PC-3 (cell line): ENCODE data around the gene NAT16. TPM values are rescaled to one million over a fixed set of nuclear protein-coding genes. Genes with fewer than 3 reads are reported as not detected.

ENCODE experiments used
- ATAC-seq: fragments of 200-7000 bp; cut with Tn5 transposase; 2 replicates; pipeline ENCODE4 v1.9.1; 2020; ENCODE audit warnings: mild to moderate bottlenecking, moderate library complexity
- BruUV-seq: library from RNA; stranded (reverse); fragments of 400-500 nt; replicated peaks from 2 replicates; lab custom pipeline; 2021; lab: Mats Ljungman, UMichigan
- CTCF ChIA-PET: fragments of 300-600 bp; sonication (Branson Sonifier 250); formaldehyde crosslinking; loops from one replicate; lab custom pipeline; 2022; ENCODE audit warnings: antibody characterized with exemption; lab: Charles Lee
- POLR2A ChIA-PET: fragments of 300-600 bp; sonication (Branson Sonifier 250); formaldehyde crosslinking; loops from one replicate; lab custom pipeline; 2022; ENCODE audit warnings: antibody characterized with exemption; ENCODE audit not compliant: unreplicated experiment; lab: Charles Lee
- DNase-seq: peaks from one replicate; pipeline ENCODE4 v3.0.0-alpha.2; 2015
- H2AFZ ChIP-seq: fragments of 300-600 bp; sonication (generic); 2 replicates; pipeline ENCODE4 v1.6.0; 2016; ENCODE audit warnings: antibody characterized with exemption, low read length
- H3F3A ChIP-seq: fragments of 300-600 bp; sonication (generic); one replicate; pipeline ENCODE4 v1.6.0; 2017; ENCODE audit warnings: antibody characterized with exemption, low read length, control low read depth, mild to moderate bottlenecking; ENCODE audit not compliant: unreplicated experiment
- H3K27ac ChIP-seq: fragments of 300-600 bp; sonication (generic); 2 replicates; pipeline ENCODE4 v1.5.1; 2016; ENCODE audit warnings: mild to moderate bottlenecking, low read length
- H3K27me3 ChIP-seq: fragments of 300-600 bp; sonication (generic); 2 replicates; pipeline ENCODE4 v1.6.1; 2016; ENCODE audit warnings: low read length, mixed read lengths
- H3K36me3 ChIP-seq: fragments of 300-600 bp; sonication (generic); 2 replicates; pipeline ENCODE4 v1.6.1; 2016; ENCODE audit warnings: low read depth, mixed run types, low read length, mixed read lengths
- H3K4me1 ChIP-seq: fragments of 300-600 bp; sonication (generic); 2 replicates; pipeline ENCODE4 v1.5.1; 2016; ENCODE audit warnings: low read length; ENCODE audit not compliant: insufficient read depth
- H3K4me2 ChIP-seq: fragments of 300-600 bp; sonication (generic); 2 replicates; pipeline ENCODE4 v1.6.0; 2016; ENCODE audit warnings: low read length
- H3K4me3 ChIP-seq: fragments of 300-600 bp; sonication (generic); 2 replicates; pipeline ENCODE4 v1.5.1; 2016; ENCODE audit warnings: mild to moderate bottlenecking, low read length, mixed read lengths
- H3K79me2 ChIP-seq: fragments of 300-600 bp; sonication (generic); 2 replicates; pipeline ENCODE4 v1.6.1; 2017; ENCODE audit warnings: low read length, mixed read lengths
- H3K9ac ChIP-seq: fragments of 300-600 bp; sonication (generic); 2 replicates; pipeline ENCODE4 v1.6.0; 2016; ENCODE audit warnings: mild to moderate bottlenecking, low read length
- H3K9me2 ChIP-seq: fragments of 300-600 bp; sonication (generic); replicated peaks from 2 replicates; pipeline ENCODE4 v1.6.1; 2016; ENCODE audit warnings: mixed run types, low read length, mixed read lengths
- H3K9me3 ChIP-seq: fragments of 300-600 bp; sonication (generic); 2 replicates; pipeline ENCODE4 v1.6.1; 2016; ENCODE audit warnings: low read length, mixed read lengths
- H4K20me1 ChIP-seq: fragments of 300-600 bp; sonication (generic); 2 replicates; pipeline ENCODE4 v1.6.1; 2016; ENCODE audit warnings: low read length, mixed read lengths
- EZH2 ChIP-seq: fragments of 300-600 bp; sonication (generic); IDR thresholded peaks from one replicate; pipeline ENCODE4 v1.6.1; 2017; ENCODE audit warnings: antibody characterized with exemption, mild to moderate bottlenecking, low read length; ENCODE audit not compliant: unreplicated experiment
- EZH2phosphoT487 ChIP-seq: fragments of 300-600 bp; sonication (generic); IDR thresholded peaks from 2 replicates; pipeline ENCODE4 v1.6.1; 2018; ENCODE audit warnings: mild to moderate bottlenecking, antibody characterized with exemption, low read length, borderline replicate concordance
- intact Hi-C: fragments of 100-400 bp; cut with micrococcal nuclease; formaldehyde crosslinking; loops from 2 replicates; pipeline ENCODE4 v1.9.0; 2023
- total RNA-seq: library from RNA; depleted of rRNA; stranded (reverse); fragments of >200 nt; gene quantifications from 2 replicates; pipeline ENCODE4 v1.2.3, GENCODE V29; 2014
- TF ChIP-seq, protein P1 (sequence below): fragments of 300-600 bp; sonication (generic); conservative IDR thresholded peaks from 2 replicates; pipeline ENCODE4 v1.5.1; 2017; ENCODE audit warnings: antibody characterized with exemption, low read depth, mild to moderate bottlenecking, low read length

NAT16 gene
- total RNA-seq, 1 experiment from 2014 or later, result 0.26 TPM

DNA sequence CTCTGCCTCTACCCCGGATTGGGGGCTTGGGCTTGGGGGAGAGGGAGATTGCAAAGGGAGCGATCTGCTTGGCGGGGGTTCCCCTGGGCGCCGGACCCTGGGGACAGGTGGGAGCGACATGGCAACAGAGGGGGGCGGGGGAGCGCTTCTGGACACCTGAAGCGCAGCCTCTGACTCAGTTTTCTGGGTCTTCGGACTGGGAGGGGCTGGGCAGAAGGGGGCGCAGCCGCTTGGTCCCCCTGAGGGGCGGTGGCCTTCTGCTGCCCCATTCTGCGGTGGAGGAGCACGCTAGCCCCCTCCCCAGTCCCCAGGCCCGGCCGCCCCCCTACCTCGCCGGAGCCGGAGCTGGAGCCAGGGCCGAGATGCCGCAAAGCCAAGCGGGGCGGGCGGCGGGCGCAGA, 380 bp downstream of the NAT16 start:
- no peak overlapping the region for H3K4me3 ChIP-seq
- no peaks in the 10 kb centered on the region for H3K36me3 ChIP-seq
- H3K27ac ChIP-seq, result no peak overlapping the region
- no peaks in the 10 kb centered on the region for H4K20me1 ChIP-seq
- intact Hi-C loops, result no loop called here
- no peak overlapping the region for H3K9ac ChIP-seq
- no peaks in the 10 kb centered on the region for H3K9me3 ChIP-seq
- H3K4me1 ChIP-seq, result no peaks in the 10 kb centered on the region; the same call in 1 of the 2 replicates
- no peak overlapping the region for H3K4me2 ChIP-seq
- no peak for ATAC-seq
- ChIA-PET CTCF (no interaction called here), POLR2A (no interaction called here)
- no peaks in the 10 kb centered on the region for H3K79me2 ChIP-seq
- no TSS peak for BruUV-seq
- no peak overlapping the region for H2AFZ ChIP-seq
- no peaks in the 10 kb centered on the region for H3F3A ChIP-seq
- peaks cover 8% of the 10 kb centered on the region; the same call in 1 of the 2 replicates for H3K27me3 ChIP-seq
- TF ChIP-seq, protein P1, sequence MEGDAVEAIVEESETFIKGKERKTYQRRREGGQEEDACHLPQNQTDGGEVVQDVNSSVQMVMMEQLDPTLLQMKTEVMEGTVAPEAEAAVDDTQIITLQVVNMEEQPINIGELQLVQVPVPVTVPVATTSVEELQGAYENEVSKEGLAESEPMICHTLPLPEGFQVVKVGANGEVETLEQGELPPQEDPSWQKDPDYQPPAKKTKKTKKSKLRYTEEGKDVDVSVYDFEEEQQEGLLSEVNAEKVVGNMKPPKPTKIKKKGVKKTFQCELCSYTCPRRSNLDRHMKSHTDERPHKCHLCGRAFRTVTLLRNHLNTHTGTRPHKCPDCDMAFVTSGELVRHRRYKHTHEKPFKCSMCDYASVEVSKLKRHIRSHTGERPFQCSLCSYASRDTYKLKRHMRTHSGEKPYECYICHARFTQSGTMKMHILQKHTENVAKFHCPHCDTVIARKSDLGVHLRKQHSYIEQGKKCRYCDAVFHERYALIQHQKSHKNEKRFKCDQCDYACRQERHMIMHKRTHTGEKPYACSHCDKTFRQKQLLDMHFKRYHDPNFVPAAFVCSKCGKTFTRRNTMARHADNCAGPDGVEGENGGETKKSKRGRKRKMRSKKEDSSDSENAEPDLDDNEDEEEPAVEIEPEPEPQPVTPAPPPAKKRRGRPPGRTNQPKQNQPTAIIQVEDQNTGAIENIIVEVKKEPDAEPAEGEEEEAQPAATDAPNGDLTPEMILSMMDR, result no peak
- TF ChIP-seq EZH2 (no peak), EZH2phosphoT487 (no peak)
- no peaks in the 10 kb centered on the region for H3K9me2 ChIP-seq
- DNase-seq, result no peak

DNA sequence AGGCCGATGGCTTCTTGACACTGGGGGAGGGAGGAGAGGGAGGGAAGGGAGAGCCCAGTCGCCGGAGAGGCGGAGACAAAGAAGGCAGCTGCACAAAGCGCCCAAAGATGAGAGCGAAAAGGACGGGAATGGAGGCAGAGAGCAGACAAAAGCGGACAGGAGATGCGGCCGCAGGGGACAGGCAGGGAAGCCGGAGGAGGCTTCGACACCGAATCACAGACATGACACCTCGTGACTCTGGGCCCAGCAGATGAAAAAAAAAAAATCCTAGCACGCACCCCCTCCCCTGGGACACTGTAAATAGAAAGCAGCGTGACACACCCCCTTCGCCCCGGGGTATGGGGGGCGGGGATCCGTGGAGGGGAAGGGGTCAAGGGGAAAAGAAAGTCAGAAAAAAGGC, 976 bp downstream of the NAT16 start:
- no peaks in the 10 kb centered on the region for H4K20me1 ChIP-seq
- peak overlapping the region; percentile 55; the same call in 1 of the 2 replicates for H2AFZ ChIP-seq
- no peaks in the 10 kb centered on the region for H3K36me3 ChIP-seq
- no peak overlapping the region for H3K9ac ChIP-seq
- H3K4me1 ChIP-seq, result no peaks in the 10 kb centered on the region; the same call in 1 of the 2 replicates
- no peak overlapping the region for H3K27ac ChIP-seq
- ATAC-seq (no peak), DNase-seq (no peak)
- H3K4me3 ChIP-seq, result peak overlapping the region; percentile 50
- peaks cover 8% of the 10 kb centered on the region; the same call in 1 of the 2 replicates for H3K27me3 ChIP-seq
- H3K9me2 ChIP-seq, result no peaks in the 10 kb centered on the region
- BruUV-seq, result no TSS peak
- TF ChIP-seq EZH2, result no peak
- TF ChIP-seq EZH2phosphoT487, result no peak
- TF ChIP-seq, protein P1, result no peak
- POLR2A ChIA-PET, result no interaction called here
- H3K4me2 ChIP-seq, result peak overlapping the region; percentile 71
- intact Hi-C loops, result no loop called here
- H3K79me2 ChIP-seq, result no peaks in the 10 kb centered on the region
- H3K9me3 ChIP-seq, result no peaks in the 10 kb centered on the region
- CTCF ChIA-PET, result interaction anchor here (0.6 kb wide), 1 partner anchor 312 kb away, joined by 5 read pairs; the partner anchor contains the start of gene TRIP6
- no peaks in the 10 kb centered on the region for H3F3A ChIP-seq

DNA sequence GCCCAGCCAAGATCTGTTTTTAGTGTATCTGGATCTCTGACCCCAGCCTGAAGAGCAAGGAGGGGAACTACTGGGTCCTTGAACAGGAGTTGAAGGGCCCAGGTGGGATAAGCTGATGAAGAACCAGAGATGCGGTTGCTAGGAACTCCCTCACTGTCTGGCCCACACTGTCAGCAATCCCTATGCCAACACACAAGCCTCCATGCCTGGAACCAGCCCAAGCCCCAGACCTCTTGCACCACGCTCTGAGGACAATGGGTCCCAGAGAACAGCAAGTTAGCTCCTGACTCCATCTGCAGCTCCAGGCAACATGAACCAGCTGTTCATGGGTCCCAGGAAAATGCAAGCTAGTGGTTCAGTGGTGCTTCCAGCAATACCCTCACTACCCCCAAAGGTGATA, 2.4 kb downstream of the NAT16 start:
- CTCF ChIA-PET, result no interaction called here
- H3K4me1 ChIP-seq, result peaks cover 11% of the 10 kb centered on the region
- no peaks in the 10 kb centered on the region for H3K9me3 ChIP-seq
- TF ChIP-seq EZH2 (no peak), EZH2phosphoT487 (no peak)
- TF ChIP-seq, protein P1, result no peak
- no peak overlapping the region for H2AFZ ChIP-seq
- no peak overlapping the region for H3K4me3 ChIP-seq
- POLR2A ChIA-PET, result no interaction called here
- intact Hi-C loops, result no loop called here
- DNase-seq (no peak), ATAC-seq (no peak)
- BruUV-seq, result no TSS peak
- no peaks in the 10 kb centered on the region for H4K20me1 ChIP-seq
- H3K27ac ChIP-seq, result no peak overlapping the region
- H3K9ac ChIP-seq, result no peak overlapping the region
- no peaks in the 10 kb centered on the region for H3F3A ChIP-seq
- H3K9me2 ChIP-seq, result no peaks in the 10 kb centered on the region
- peaks cover 13% of the 10 kb centered on the region for H3K27me3 ChIP-seq
- no peaks in the 10 kb centered on the region for H3K79me2 ChIP-seq
- H3K36me3 ChIP-seq, result no peaks in the 10 kb centered on the region
- H3K4me2 ChIP-seq, result no peak overlapping the region
